Measurements from ENCODE around the gene NRM.
A peak's percentile ranks its signal among the peaks of the same experiment; 100 is the strongest.
"Not testable (repeated sequence)": the region's sequence is repeated elsewhere in the genome, so short reads cannot be mapped to it uniquely, and the experiment has no call there.

NRM gene

DNA sequence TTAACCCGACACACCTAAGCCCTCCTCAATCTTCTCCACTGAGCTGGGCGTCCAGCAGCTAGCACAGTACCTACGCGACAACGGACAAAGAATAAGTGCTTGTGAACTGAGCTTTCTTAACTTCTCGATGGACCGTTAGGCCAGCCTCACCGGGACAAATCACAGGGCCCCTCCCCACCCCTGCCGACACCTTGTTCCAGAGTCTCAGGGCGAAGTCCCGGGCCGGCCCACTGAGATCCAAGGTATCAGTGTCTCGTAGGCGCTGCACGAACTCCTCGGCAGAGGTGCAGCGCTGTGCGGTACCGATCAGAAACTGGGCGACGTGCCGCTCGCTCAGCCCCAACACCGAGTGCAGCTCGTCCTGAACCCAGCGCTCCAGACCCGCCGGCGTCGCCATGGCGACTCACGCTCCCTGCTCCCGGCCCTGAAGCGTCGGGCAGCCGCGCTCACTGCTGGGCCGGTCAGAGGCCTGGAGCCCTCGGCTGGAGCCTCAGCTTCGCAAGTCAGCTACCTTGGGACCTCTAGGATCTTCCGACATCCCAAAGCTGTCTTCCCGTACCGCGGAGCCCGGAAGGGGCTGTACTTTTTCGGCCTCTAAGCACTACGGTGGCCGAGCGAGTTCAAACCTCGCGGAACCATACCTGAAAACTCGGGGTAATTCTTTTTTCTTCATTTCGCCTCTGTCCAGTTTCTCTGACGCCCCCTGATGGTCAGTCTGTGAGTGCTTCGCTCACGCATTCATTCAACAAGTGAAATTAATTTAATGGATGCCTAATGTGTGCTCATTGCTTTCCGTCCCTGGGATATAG is 18.1 kb downstream of the NRM start, which contains the start of gene DHX16:
DHX16 (minus strand) TSS at position 562 of the 809 bp plus-strand sequence; CDS start at position 397, 165 bp downstream.
- peak within 1 kb of the TSS; percentile 93 for H3K4me3 ChIP-seq (ENCODE audit: control insufficient read depth, low read depth, low read length)
- DNase-seq (ENCODE audit: low read depth): peak; percentile 99
- TF ChIP-seq CTCF (conservative IDR thresholded peaks at IDR 0.05; ENCODE audit: control insufficient read depth, insufficient read depth, low read depth, low read length): peak; percentile 86

GRCh38 chr6:30670760-30671527 is 19.8 kb downstream of the NRM start:
- peak; percentile 39 for DNase-seq (ENCODE audit: low read depth)
- H3K4me3 ChIP-seq (ENCODE audit: control insufficient read depth, low read depth, low read length): no peak overlapping the region
- peak; percentile 34 for TF ChIP-seq CTCF (conservative IDR thresholded peaks at IDR 0.05; ENCODE audit: control insufficient read depth, insufficient read depth, low read depth, low read length)

DNA sequence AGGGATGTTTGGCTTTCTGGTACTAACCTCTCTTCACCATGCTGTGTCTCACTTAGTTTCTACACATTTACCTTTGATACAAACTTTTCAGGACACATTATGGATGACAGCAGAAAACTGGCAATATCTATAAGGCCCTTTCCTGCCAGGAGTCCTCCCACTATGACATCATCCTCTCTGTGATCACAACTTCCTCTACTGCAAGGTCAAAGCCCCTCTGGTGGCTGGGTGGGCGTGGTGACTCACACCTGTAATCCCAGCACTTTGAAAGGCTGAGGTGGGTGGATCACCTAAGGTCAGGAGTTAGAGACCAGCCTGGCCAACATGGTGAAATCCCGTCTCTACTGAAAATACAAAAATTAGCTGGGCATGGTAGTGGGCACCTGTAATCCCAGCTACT is 24.5 kb downstream of the NRM start:
- not testable (repeated sequence) for H3K4me3 ChIP-seq (ENCODE audit: control insufficient read depth, low read depth, low read length)
- DNase-seq (ENCODE audit: low read depth): peak; percentile 51

- no peak overlapping the region for H3K4me3 ChIP-seq (ENCODE audit: control insufficient read depth, low read depth, low read length)
- no peak for TF ChIP-seq CTCF (conservative IDR thresholded peaks at IDR 0.05; ENCODE audit: control insufficient read depth, insufficient read depth, low read depth, low read length)
- DNase-seq (ENCODE audit: low read depth): no peak
Observed at GRCh38 chr6:30664994-30665767, 25.6 kb downstream of the NRM start.

GRCh38 chr6:30657922-30658321 is 32.9 kb downstream of the NRM start:
- not testable (repeated sequence) for DNase-seq (ENCODE audit: low read depth)

GRCh38 chr6:30657454-30657853 is 33.3 kb downstream of the NRM start:
- no peak for DNase-seq (ENCODE audit: low read depth)
- no peak for TF ChIP-seq CTCF (conservative IDR thresholded peaks at IDR 0.05; ENCODE audit: control insufficient read depth, insufficient read depth, low read depth, low read length)
- H3K4me3 ChIP-seq (ENCODE audit: control insufficient read depth, low read depth, low read length): no peak overlapping the region

More at GRCh38 chr6:30657922-30658321, 32.9 kb downstream of the NRM start:
- H3K4me3 ChIP-seq (ENCODE audit: control insufficient read depth, low read depth, low read length): not testable (repeated sequence)

DNA sequence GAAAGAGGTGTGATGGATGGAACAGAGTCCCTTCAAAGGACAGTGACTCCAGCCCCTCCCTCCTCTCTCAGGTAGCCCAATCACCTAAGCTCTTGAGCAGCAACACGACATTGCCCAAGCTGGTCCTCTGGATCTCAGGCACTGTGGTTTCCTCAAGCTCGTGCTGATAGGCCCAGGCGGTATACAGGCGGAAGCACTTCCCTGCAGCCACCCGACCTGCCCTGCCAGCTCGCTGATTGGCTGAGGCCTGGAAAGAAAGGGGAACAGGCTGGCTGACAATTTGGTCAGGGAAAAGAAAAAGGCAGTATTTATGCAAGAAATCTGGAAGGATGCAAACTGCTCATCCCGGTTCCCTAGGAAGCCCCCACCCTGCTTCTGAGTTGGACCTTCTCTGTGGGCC is 34.3 kb downstream of the NRM start:
- DNase-seq (ENCODE audit: low read depth): no peak
- no peak overlapping the region for H3K4me3 ChIP-seq (ENCODE audit: control insufficient read depth, low read depth, low read length)
- TF ChIP-seq CTCF (conservative IDR thresholded peaks at IDR 0.05; ENCODE audit: control insufficient read depth, insufficient read depth, low read depth, low read length): no peak

Measured in fibroblast of mammary gland (primary cell).